Measurements from ENCODE around the gene NAPA.

NAPA gene

GRCh38 chr19:47514869-47515588 is at the start of gene NAPA:
Gene NAPA (minus strand): TSS chr19:47515063. CDS start chr19:47514940, 123 bp downstream.
- DNase-seq, result peak; percentile 99

GRCh38 chr19:47564081-47564480 is 49.2 kb upstream of the NAPA start:
- DNase-seq, result no peak

GRCh38 chr19:47561440-47562057 is 46.7 kb upstream of the NAPA start:
- no peak for DNase-seq

GRCh38 chr19:47560999-47561398 is 46.1 kb upstream of the NAPA start:
- peak; percentile 31 for DNase-seq

- no peak for DNase-seq
Measured at GRCh38 chr19:47550129-47550528, 35.3 kb upstream of the NAPA start.

GRCh38 chr19:47549261-47549862 is 34.5 kb upstream of the NAPA start:
- DNase-seq, result peak; percentile 15

- DNase-seq, result no peak
Measured at GRCh38 chr19:47547199-47547598, 32.3 kb upstream of the NAPA start.

GRCh38 chr19:47545061-47545948 is 30.4 kb upstream of the NAPA start:
- DNase-seq, result no peak

GRCh38 chr19:47544476-47544875 is 29.6 kb upstream of the NAPA start:
- no peak for DNase-seq

- no peak for DNase-seq
Measured at GRCh38 chr19:47544075-47544474, 29.2 kb upstream of the NAPA start.

- no peak for DNase-seq
Measured at GRCh38 chr19:47542030-47542475, 27.2 kb upstream of the NAPA start.

GRCh38 chr19:47541518-47541917 is 26.7 kb upstream of the NAPA start:
- DNase-seq, result no peak

- no peak for DNase-seq
Measured at GRCh38 chr19:47540748-47541147, 25.9 kb upstream of the NAPA start.

GRCh38 chr19:47539747-47540311 is 25.0 kb upstream of the NAPA start:
- peak; percentile 47 for DNase-seq

- no peak for DNase-seq
Measured at GRCh38 chr19:47538812-47539211, 23.9 kb upstream of the NAPA start.

GRCh38 chr19:47537493-47537892 is 22.6 kb upstream of the NAPA start:
- no peak for DNase-seq

GRCh38 chr19:47534628-47535027 is 19.8 kb upstream of the NAPA start:
- DNase-seq, result no peak

GRCh38 chr19:47531640-47532387 is 17.0 kb upstream of the NAPA start:
- no peak for DNase-seq

- no peak for DNase-seq
Measured at GRCh38 chr19:47529018-47529742, 14.3 kb upstream of the NAPA start.

GRCh38 chr19:47526798-47527197 is 11.9 kb upstream of the NAPA start:
- no peak for DNase-seq

GRCh38 chr19:47523473-47523872 is 8.6 kb upstream of the NAPA start:
- no peak for DNase-seq
